ENCODE measurements around the gene IL12RB1. TPM values are rescaled to one million over a fixed set of nuclear protein-coding genes. Genes with fewer than 3 reads are reported as not detected.
"Not testable (repeated sequence)": the region's sequence is repeated elsewhere in the genome, so short reads cannot be mapped to it uniquely, and the experiment has no call there.

Gene IL12RB1
- total and polyA plus RNA-seq, 2 experiments from 2014 or later, result not detected

- H3K9me2 ChIP-seq (replicated peaks; ENCODE audit: insufficient read depth), result no peaks in the 10 kb centered on the region
- H3K4me1 ChIP-seq (ENCODE audit: insufficient read depth), result no peaks in the 10 kb centered on the region
- no peak for TF ChIP-seq EZH2 (IDR thresholded peaks at IDR 0.05; ENCODE audit: borderline replicate concordance)
- TF ChIP-seq CTCF (IDR thresholded peaks at IDR 0.05; ENCODE audit: poor library complexity), result no peak
- no peak for TF ChIP-seq EZH2phosphoT487 (IDR thresholded peaks at IDR 0.05; ENCODE audit: low read depth, severe bottlenecking, unreplicated experiment)
- DNase-seq (ENCODE audit: low spot score), result no peak
- no peak overlapping the region for H2AFZ ChIP-seq
- no peaks in the 10 kb centered on the region for H3K36me3 ChIP-seq (replicated peaks; ENCODE audit: insufficient read depth, low read depth)
- 88% methylated on average over 2 of the region's 2 CpGs for WGBS (ENCODE audit: low lambda C conversion rate, missing lambda C conversion rate)
- peaks cover 10% of the 10 kb centered on the region for H3K27me3 ChIP-seq
- no peaks in the 10 kb centered on the region for H4K20me1 ChIP-seq (ENCODE audit: insufficient read depth, poor library complexity, severe bottlenecking)
- no peak overlapping the region for H3K4me2 ChIP-seq
- H3K9me3 ChIP-seq (ENCODE audit: low read depth), result no peaks in the 10 kb centered on the region
- no peak overlapping the region for H3K27ac ChIP-seq
- H3K4me3 ChIP-seq, result no peak overlapping the region
- no peaks in the 10 kb centered on the region for H3K79me2 ChIP-seq
Observed at GRCh38 chr19:18041054-18041453, 45.7 kb downstream of the IL12RB1 start.

- H3K4me2 ChIP-seq; H2AFZ ChIP-seq; H3K4me3 ChIP-seq; H3K36me3 ChIP-seq (replicated peaks; ENCODE audit: insufficient read depth, low read depth); DNase-seq (ENCODE audit: low spot score); H3K79me2 ChIP-seq; H3K27ac ChIP-seq; H3K9me3 ChIP-seq (ENCODE audit: low read depth); H3K27me3 ChIP-seq; H4K20me1 ChIP-seq (ENCODE audit: insufficient read depth, poor library complexity, severe bottlenecking); H3K9me2 ChIP-seq (replicated peaks; ENCODE audit: insufficient read depth): not testable (repeated sequence)
- 76% methylated on average over 2 of the region's 2 CpGs for WGBS (ENCODE audit: low lambda C conversion rate, missing lambda C conversion rate)
- peaks cover 11% of the 10 kb centered on the region for H3K4me1 ChIP-seq (ENCODE audit: insufficient read depth)
Observed at GRCh38 chr19:18032102-18032501, 54.6 kb downstream of the IL12RB1 start.

- H3K27ac ChIP-seq; H3K79me2 ChIP-seq; H3K9me3 ChIP-seq (ENCODE audit: low read depth); H3K4me2 ChIP-seq; H3K27me3 ChIP-seq; H3K4me3 ChIP-seq; H3K9me2 ChIP-seq (replicated peaks; ENCODE audit: insufficient read depth); DNase-seq (ENCODE audit: low spot score); H2AFZ ChIP-seq; H4K20me1 ChIP-seq (ENCODE audit: insufficient read depth, poor library complexity, severe bottlenecking); H3K36me3 ChIP-seq (replicated peaks; ENCODE audit: insufficient read depth, low read depth): not testable (repeated sequence)
- 88% methylated on average over 5 of the region's 5 CpGs for WGBS (ENCODE audit: low lambda C conversion rate, missing lambda C conversion rate)
- peaks cover 11% of the 10 kb centered on the region for H3K4me1 ChIP-seq (ENCODE audit: insufficient read depth)
Observed at GRCh38 chr19:18031401-18031800, 55.3 kb downstream of the IL12RB1 start.

GRCh38 chr19:18029617-18030338 lies 57.0 kb downstream of the IL12RB1 start:
- H3K79me2 ChIP-seq, result no peaks in the 10 kb centered on the region
- H3K27ac ChIP-seq, result peak overlapping the region; percentile 35
- no peaks in the 10 kb centered on the region for H3K36me3 ChIP-seq (replicated peaks; ENCODE audit: insufficient read depth, low read depth)
- no peak overlapping the region for H2AFZ ChIP-seq
- no peaks in the 10 kb centered on the region for H4K20me1 ChIP-seq (ENCODE audit: insufficient read depth, poor library complexity, severe bottlenecking)
- H3K4me2 ChIP-seq, result peak overlapping the region; percentile 25
- H3K9me3 ChIP-seq (ENCODE audit: low read depth), result no peaks in the 10 kb centered on the region
- H3K4me1 ChIP-seq (ENCODE audit: insufficient read depth), result peaks cover 11% of the 10 kb centered on the region
- H3K4me3 ChIP-seq, result no peak overlapping the region
- H3K9me2 ChIP-seq (replicated peaks; ENCODE audit: insufficient read depth), result no peaks in the 10 kb centered on the region
- TF ChIP-seq EZH2 (IDR thresholded peaks at IDR 0.05; ENCODE audit: borderline replicate concordance) (no peak), EZH2phosphoT487 (IDR thresholded peaks at IDR 0.05; ENCODE audit: low read depth, severe bottlenecking, unreplicated experiment) (no peak), CTCF (IDR thresholded peaks at IDR 0.05; ENCODE audit: poor library complexity) (no peak)
- 37% methylated on average over 8 of the region's 8 CpGs for WGBS (ENCODE audit: low lambda C conversion rate, missing lambda C conversion rate)
- DNase-seq (ENCODE audit: low spot score), result peak; percentile 68
- no peaks in the 10 kb centered on the region for H3K27me3 ChIP-seq

All from hepatocyte (in vitro differentiated cells).